Right kidney (tissue), 9 donors: ENCODE data around the gene ANTKMT.

Experiments used
- DNase-seq: peaks from one replicate; pipeline ENCODE4 v3.0.0-alpha.2; 2016
- long read RNA-seq, 8 donors: transcript quantifications; one replicate each; lab custom pipeline, GENCODE V29; 2026

The ANTKMT gene
- long read RNA-seq, donor 1, transcript FAM173A-207 (5 exons, 1,052 nt): major isoform, 13 of 27 reads
- long read RNA-seq, donor 1, transcript FAM173A-201 (4 exons, 806 nt): minor isoform, 7 of 27 reads
- long read RNA-seq, donor 1, partial matches to known transcripts: 0 of 27 reads
- long read RNA-seq, donor 1, other reads (novel, unspliced or antisense): 0 of 27 reads
- long read RNA-seq, donor 2, transcript FAM173A-207 (5 exons, 1,052 nt): major isoform, 14 of 18 reads
- long read RNA-seq, donor 2, partial matches to known transcripts: 0 of 18 reads
- long read RNA-seq, donor 2, other reads (novel, unspliced or antisense): 0 of 18 reads
- long read RNA-seq, donor 3, transcript FAM173A-207 (5 exons, 1,052 nt): major isoform, 16 of 17 reads
- long read RNA-seq, donor 3, partial matches to known transcripts: 0 of 17 reads
- long read RNA-seq, donor 3, other reads (novel, unspliced or antisense): 0 of 17 reads
- long read RNA-seq, donor 4, transcript FAM173A-207 (5 exons, 1,052 nt): major isoform, 12 of 15 reads
- long read RNA-seq, donor 4, partial matches to known transcripts: 0 of 15 reads
- long read RNA-seq, donor 4, other reads (novel, unspliced or antisense): 0 of 15 reads
- long read RNA-seq, donor 5, transcript FAM173A-207 (5 exons, 1,052 nt): major isoform, 7 of 11 reads
- long read RNA-seq, donor 5, partial matches to known transcripts: 0 of 11 reads
- long read RNA-seq, donor 5, other reads (novel, unspliced or antisense): 0 of 11 reads
- long read RNA-seq, donor 6, transcript FAM173A-207 (5 exons, 1,052 nt): major isoform, 18 of 29 reads
- long read RNA-seq, donor 6, partial matches to known transcripts: 0 of 29 reads
- long read RNA-seq, donor 6, other reads (novel, unspliced or antisense): 0 of 29 reads
- long read RNA-seq, donor 7: 0 reads
- long read RNA-seq, donor 8, transcript FAM173A-207 (5 exons, 1,052 nt): major isoform, 20 of 25 reads
- long read RNA-seq, donor 8, partial matches to known transcripts: 0 of 25 reads
- long read RNA-seq, donor 8, other reads (novel, unspliced or antisense): 0 of 25 reads

- peak; percentile 98 for DNase-seq
Measured at GRCh38 chr16:720990-721764, at the start of gene ANTKMT. Gene ANTKMT, plus strand, starts transcription at chr16:721146. Its CDS starts 129 bp downstream, at chr16:721275.

GRCh38 chr16:671353-672131 is 49.4 kb upstream of the ANTKMT start:
- no peak for DNase-seq

GRCh38 chr16:672371-672770 is 48.6 kb upstream of the ANTKMT start:
- DNase-seq: no peak

GRCh38 chr16:672851-673250 is 48.1 kb upstream of the ANTKMT start:
- no peak for DNase-seq

GRCh38 chr16:673399-673991 is 47.5 kb upstream of the ANTKMT start:
- DNase-seq: no peak

- no peak for DNase-seq
Measured at GRCh38 chr16:674214-674881, 46.6 kb upstream of the ANTKMT start.

GRCh38 chr16:674968-675883 is 45.7 kb upstream of the ANTKMT start, which contains the start of gene RHBDL1:
Gene RHBDL1, plus strand, starts transcription at chr16:675671. Its CDS starts 120 bp downstream, at chr16:675791.
- no peak for DNase-seq

- no peak for DNase-seq
Measured at GRCh38 chr16:675884-676564, 44.9 kb upstream of the ANTKMT start.

GRCh38 chr16:676565-676902 is 44.4 kb upstream of the ANTKMT start:
- no peak for DNase-seq

GRCh38 chr16:676913-677312 is 44.0 kb upstream of the ANTKMT start:
- no peak for DNase-seq

- DNase-seq: no peak
Measured at GRCh38 chr16:677316-678190, 43.4 kb upstream of the ANTKMT start.

GRCh38 chr16:678209-678857 is 42.6 kb upstream of the ANTKMT start:
- DNase-seq: no peak

GRCh38 chr16:678858-679813 is 41.8 kb upstream of the ANTKMT start:
- DNase-seq: peak; percentile 85

- peak; percentile 90 for DNase-seq
Measured at GRCh38 chr16:679814-680624, 40.9 kb upstream of the ANTKMT start, which contains the start of gene STUB1. Gene STUB1, plus strand, starts transcription at chr16:680410. Its CDS starts 116 bp downstream, at chr16:680526.

- no peak for DNase-seq
Measured at GRCh38 chr16:680625-680945, 40.4 kb upstream of the ANTKMT start.
